Measurements from ENCODE around the gene ARL4D.

ARL4D gene

DNA sequence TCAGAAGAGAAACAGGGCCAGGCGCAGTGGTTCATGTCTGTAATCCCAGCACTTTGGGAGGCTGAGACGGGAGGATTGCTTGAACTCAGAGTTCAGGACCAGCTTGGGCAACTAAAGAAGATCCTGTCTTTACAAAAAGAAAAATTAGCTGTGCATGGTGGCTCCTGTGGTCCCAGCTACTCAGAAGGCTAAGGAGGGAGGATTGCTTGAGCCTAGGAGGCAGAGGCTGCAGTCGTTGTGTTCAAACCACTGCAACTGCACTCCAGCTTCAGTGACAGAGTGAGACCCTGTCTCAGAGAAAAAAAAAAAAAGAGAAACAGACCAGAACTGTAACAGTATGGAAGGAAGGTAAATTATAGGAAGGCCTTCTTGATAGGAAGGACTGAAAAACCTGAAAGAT lies 10.3 kb downstream of the ARL4D start:
- no peak overlapping the region for H3K4me3 ChIP-seq (ENCODE audit: low read depth, low read length)
- TF ChIP-seq, protein P1, sequence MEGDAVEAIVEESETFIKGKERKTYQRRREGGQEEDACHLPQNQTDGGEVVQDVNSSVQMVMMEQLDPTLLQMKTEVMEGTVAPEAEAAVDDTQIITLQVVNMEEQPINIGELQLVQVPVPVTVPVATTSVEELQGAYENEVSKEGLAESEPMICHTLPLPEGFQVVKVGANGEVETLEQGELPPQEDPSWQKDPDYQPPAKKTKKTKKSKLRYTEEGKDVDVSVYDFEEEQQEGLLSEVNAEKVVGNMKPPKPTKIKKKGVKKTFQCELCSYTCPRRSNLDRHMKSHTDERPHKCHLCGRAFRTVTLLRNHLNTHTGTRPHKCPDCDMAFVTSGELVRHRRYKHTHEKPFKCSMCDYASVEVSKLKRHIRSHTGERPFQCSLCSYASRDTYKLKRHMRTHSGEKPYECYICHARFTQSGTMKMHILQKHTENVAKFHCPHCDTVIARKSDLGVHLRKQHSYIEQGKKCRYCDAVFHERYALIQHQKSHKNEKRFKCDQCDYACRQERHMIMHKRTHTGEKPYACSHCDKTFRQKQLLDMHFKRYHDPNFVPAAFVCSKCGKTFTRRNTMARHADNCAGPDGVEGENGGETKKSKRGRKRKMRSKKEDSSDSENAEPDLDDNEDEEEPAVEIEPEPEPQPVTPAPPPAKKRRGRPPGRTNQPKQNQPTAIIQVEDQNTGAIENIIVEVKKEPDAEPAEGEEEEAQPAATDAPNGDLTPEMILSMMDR (IDR thresholded peaks at IDR 0.05; ENCODE audit: low read depth, low read length, missing control alignments): no peak
- DNase-seq (ENCODE audit: low read depth): no peak
- in situ Hi-C loops (cut with HindIII; ENCODE audit: low sequenced_read_pairs): no loop called here

DNA sequence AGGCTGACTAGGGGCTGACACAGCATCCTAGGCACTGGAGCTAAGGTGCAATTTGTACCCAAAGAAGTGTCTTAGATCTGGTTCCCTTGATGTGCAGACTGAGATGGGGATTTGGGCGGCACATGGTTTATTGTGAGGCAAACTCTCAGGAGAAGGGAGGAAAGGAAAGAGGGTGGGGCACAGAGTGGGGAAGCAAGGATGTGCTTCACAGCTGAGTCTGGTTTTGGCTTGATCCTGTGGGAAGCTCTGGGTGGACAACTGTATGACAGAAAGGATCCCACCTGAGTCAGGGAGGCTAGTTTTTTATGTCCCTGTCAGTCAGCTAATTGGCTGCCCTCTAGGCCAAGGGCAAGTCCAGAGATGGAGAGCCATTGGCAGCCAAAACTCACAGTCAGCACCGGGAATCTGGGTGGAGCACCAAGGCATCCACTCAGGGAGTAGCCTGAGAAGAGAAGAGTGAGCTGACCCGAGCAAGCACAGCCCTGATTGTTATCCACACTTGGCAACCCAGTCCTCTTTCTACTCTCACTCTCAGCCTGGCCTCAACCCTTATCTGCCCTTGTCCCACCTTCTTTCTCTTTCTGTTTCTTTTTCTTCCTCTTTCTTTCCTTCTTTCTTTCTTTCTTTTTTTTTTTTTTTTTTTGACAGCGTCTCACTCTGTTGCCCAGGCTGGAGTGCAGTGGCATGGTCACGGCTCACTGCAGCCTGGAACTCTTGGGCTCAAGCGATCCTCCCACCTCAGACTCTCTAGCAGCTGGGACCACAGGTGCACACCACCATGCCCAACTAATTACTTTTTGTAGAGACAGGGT lies 12.0 kb downstream of the ARL4D start:
- TF ChIP-seq, protein P1 (IDR thresholded peaks at IDR 0.05; ENCODE audit: low read depth, low read length, missing control alignments): no peak
- no peak overlapping the region for H3K4me3 ChIP-seq (ENCODE audit: low read depth, low read length)
- DNase-seq (ENCODE audit: low read depth): no peak
- in situ Hi-C loops (cut with HindIII; ENCODE audit: low sequenced_read_pairs): no loop called here

DNA sequence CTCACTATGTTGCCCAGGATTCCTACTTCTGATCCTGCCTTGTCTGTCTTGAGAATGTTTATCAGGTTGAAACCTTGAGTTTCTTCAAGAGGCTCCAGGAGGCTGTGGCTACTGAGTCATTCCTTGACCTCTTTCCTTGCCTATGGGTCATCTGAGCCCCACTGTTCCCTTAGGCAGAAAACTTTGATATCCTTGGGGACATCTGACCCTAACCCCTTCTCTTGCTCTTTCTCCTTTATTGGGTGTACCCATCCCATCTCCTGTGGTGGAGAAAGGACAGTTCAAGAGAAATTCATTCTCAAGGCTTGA lies 12.5 kb downstream of the ARL4D start:
- TF ChIP-seq, protein P1 (IDR thresholded peaks at IDR 0.05; ENCODE audit: low read depth, low read length, missing control alignments): no peak
- DNase-seq (ENCODE audit: low read depth): no peak
- in situ Hi-C loops (cut with HindIII; ENCODE audit: low sequenced_read_pairs): no loop called here
- H3K4me3 ChIP-seq (ENCODE audit: low read depth, low read length): no peak overlapping the region

DNA sequence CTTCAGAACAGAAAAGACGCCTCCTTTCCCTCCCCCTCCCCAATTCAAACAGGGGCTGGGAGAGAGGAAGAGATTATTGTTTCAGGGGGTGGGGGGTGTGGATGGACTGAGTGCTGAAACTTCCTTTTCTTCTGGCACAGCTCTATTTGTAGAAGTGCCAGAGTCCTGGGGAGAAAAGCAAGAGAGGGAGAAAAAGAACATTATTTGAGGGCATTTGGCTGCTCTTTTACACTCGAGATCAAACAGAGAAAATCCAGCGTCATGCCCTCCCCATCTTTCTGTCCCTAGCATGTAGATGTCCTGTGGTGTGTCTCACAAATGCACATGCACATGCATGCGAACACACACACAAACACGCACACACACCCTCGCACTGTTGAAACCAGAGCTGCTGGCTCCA lies 13.0 kb downstream of the ARL4D start:
- DNase-seq (ENCODE audit: low read depth): no peak
- H3K4me3 ChIP-seq (ENCODE audit: low read depth, low read length): no peak overlapping the region
- in situ Hi-C loops (cut with HindIII; ENCODE audit: low sequenced_read_pairs): no loop called here
- TF ChIP-seq, protein P1 (IDR thresholded peaks at IDR 0.05; ENCODE audit: low read depth, low read length, missing control alignments): no peak

DNA sequence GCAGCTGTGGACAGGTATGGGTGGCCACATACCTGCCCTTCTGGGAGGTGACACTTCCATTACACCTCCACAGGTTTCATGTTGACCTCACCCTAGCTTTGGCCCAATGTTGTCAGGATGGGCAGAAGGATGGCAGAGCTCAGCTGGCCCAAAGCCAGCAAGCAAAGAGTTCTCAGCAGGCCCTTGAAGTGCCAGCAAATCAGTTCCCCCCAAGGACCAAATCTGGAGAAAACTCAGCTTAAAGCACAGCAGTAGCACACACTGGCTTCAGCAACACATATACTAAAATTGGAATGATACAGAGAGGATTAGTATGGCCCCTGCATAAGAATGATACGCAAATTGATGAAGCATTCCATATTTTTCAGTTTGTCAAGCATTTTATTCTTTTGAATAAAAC lies 13.4 kb downstream of the ARL4D start:
- DNase-seq (ENCODE audit: low read depth): no peak
- H3K4me3 ChIP-seq (ENCODE audit: low read depth, low read length): no peak overlapping the region
- in situ Hi-C loops (cut with HindIII; ENCODE audit: low sequenced_read_pairs): no loop called here
- TF ChIP-seq, protein P1 (IDR thresholded peaks at IDR 0.05; ENCODE audit: low read depth, low read length, missing control alignments): no peak

DNA sequence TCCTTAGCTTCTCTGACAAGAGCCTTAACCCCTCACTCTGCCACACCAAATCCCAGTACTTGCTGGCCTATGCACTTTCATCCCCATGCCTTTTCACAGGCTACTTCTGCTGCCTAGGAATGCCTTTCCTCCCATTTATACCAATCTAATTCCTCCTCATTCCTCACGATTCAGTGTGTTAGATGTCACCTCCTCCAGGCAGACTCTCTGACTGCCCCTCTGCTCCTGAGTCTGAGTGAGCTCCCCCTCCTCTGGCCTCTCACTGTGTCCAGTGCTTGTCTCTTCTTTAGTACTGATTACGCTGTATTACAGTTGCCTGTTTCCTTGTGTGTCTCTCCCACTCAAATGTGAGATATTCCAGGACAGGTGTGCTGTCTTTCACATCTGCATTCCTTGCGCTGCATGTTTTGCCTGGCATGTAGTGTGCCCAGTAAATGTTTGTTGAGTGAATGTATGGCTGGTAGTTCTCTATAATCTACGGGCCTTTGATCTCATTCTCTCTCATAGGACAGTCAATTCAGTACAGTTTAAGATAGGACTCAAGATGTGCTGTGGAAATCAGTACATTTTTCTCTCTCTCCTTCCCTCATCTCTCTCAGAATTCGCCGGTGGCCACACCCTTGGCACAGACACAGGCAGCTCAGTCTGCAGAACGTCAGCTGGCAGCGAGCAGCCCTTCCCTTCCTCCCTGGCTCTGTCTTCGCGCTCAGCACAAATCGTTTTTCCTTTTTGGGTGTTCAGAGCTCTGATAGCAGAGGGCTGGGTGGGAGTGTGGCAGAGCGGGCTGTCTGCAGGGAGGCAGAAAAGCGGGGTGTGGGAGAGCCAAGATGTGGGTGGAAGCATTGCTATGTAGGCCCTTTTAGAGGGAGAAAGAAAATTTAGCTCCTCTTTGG lies 18.5 kb downstream of the ARL4D start:
- H3K4me3 ChIP-seq (ENCODE audit: low read depth, low read length): no peak overlapping the region
- no peak for DNase-seq (ENCODE audit: low read depth)
- in situ Hi-C loops (cut with HindIII; ENCODE audit: low sequenced_read_pairs): no loop called here
- TF ChIP-seq, protein P1 (IDR thresholded peaks at IDR 0.05; ENCODE audit: low read depth, low read length, missing control alignments): no peak
